Motor neuron (in vitro differentiated cells): Measurements from ENCODE around the gene ZFYVE21. TPM values are rescaled to one million over a fixed set of nuclear protein-coding genes. Genes with fewer than 3 reads are reported as not detected.

Experiments
- total RNA-seq, 8 experiments: library from RNA; unstranded; fragments of 300-600 nt; gene quantifications; 2 replicates each; pipeline versions ENCODE4 v1.2.3 to v1.2.4, GENCODE V29; 2022

Gene ZFYVE21
- total RNA-seq, 8 experiments from 2014 or later, result 18.3 to 41.8 (median 29.6) TPM

Other genes starting within 250 kb of the ZFYVE21 start
- 1,000 to 10,000 TPM in 1 of 8 experiments, 100 to 1,000 TPM in 6, 10 to 100 TPM in 1; 37.4 to 1,622 (median 346) TPM for gene CKB, start 193.0 kb upstream of the ZFYVE21 start, total RNA-seq
- gene TRMT61A, start 186.6 kb upstream of the ZFYVE21 start, total RNA-seq, result 10 to 100 TPM in 4 of 8 experiments, 1 to 10 TPM in 4; 5.3 to 14.6 (median 10.2) TPM
- 10 to 100 TPM; 23.0 to 34.5 (median 26.7) TPM for gene BAG5, start 153.2 kb upstream of the ZFYVE21 start, total RNA-seq
- gene COA8, start 152.8 kb upstream of the ZFYVE21 start, total RNA-seq, result 10 to 100 TPM; 38.8 to 69.5 (median 56.7) TPM
- 100 to 1,000 TPM in 7 of 8 experiments, 10 to 100 TPM in 1; 88.3 to 298 (median 254) TPM for gene KLC1, start 86.6 kb upstream of the ZFYVE21 start, total RNA-seq
- gene XRCC3, start 359 bp upstream of the ZFYVE21 start, total RNA-seq, result 10 to 100 TPM in 3 of 8 experiments, 1 to 10 TPM in 5; 5.5 to 31.2 (median 7.5) TPM
- 10 to 100 TPM in 1 of 8 experiments, 1 to 10 TPM in 7; 3.0 to 10.6 (median 8.6) TPM for gene PPP1R13B, start 131.8 kb downstream of the ZFYVE21 start, total RNA-seq
- under 1 TPM in 1 of 8 experiments, not detected in 7; 0.33 TPM for gene TDRD9, start 212.6 kb downstream of the ZFYVE21 start, total RNA-seq
- under 1 TPM in 1 of 8 experiments, not detected in 7; 0.21 TPM for gene RD3L, start 226.7 kb downstream of the ZFYVE21 start, total RNA-seq